ENCODE results near the gene LTV1. TPM values are rescaled to one million over a fixed set of nuclear protein-coding genes. Genes with fewer than 3 reads are reported as not detected.
"Not testable (repeated sequence)": the region's sequence is repeated elsewhere in the genome, so short reads cannot be mapped to it uniquely, and the experiment has no call there.

The LTV1 gene
- total and polyA plus RNA-seq, 2 donors (not counting 1 experiment from before 2014, with no cell fraction given), result 7.8 to 27.3 TPM

DNA sequence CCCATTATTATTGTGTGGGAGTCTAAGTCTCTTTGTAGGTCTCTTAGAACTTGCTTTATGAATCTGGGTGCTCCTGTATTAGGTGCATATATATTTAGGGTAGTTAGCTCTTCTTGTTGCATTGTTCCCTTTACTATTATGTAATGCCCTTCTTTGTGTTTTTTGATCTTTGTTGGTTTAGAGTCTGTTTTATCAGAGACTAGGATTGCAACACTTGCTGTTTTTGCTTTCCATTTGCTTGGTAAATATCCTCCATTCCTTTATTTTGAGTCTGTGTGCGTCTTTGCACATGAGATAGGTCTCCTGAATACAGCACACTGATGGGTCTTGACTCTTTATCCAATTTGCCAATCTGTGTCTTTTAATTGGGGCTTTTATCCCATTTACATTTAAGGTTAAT, 11.9 kb downstream of the LTV1 start:
- ATAC-seq (ENCODE audit: low read depth); H3K9ac ChIP-seq (ENCODE audit: low read length); DNase-seq; H3K27ac Mint-ChIP-seq; H3K4me3 ChIP-seq (ENCODE audit: control extremely low read depth in 1 of 5, extremely low read depth in 1 of 5, insufficient read depth in 1 of 5, low read depth in 2 of 5, low read length in 4 of 5); intact Hi-C loops (cut with micrococcal nuclease); H3K4me1 ChIP-seq (ENCODE audit: control insufficient read depth in 2 of 2, insufficient read depth in 2 of 2, low read length in 2 of 2); H3K9me3 ChIP-seq (ENCODE audit: control extremely low read depth in 1 of 3, control insufficient read depth in 2 of 3, insufficient read depth in 1 of 3, low read length in 2 of 3); H4K20me1 ChIP-seq (ENCODE audit: control insufficient read depth, insufficient read depth, low read length, poor library complexity, severe bottlenecking); H3K4me3 Mint-ChIP-seq; H3K4me2 ChIP-seq (replicated peaks; ENCODE audit: low read depth, low read length, poor library complexity, severe bottlenecking); H3K27ac ChIP-seq (ENCODE audit: low read length in 2 of 2); H2AFZ ChIP-seq (ENCODE audit: insufficient read depth, low read depth, low read length, poor library complexity, severe bottlenecking); H3K4me1 Mint-ChIP-seq; H3K9me3 Mint-ChIP-seq (ENCODE audit: insufficient read depth); H3K27me3 Mint-ChIP-seq; POLR2A ChIA-PET; H3K27me3 ChIP-seq (replicated peaks in 1 of 4; ENCODE audit: control extremely low read depth in 1 of 4, control insufficient read depth in 3 of 4, insufficient read depth in 4 of 4, low read length in 3 of 4); CTCF ChIA-PET: not testable (repeated sequence)
- 100% methylated on average over 1 of the region's 1 CpG for WGBS (ENCODE audit: insufficient coverage)
- Histone ChIP-seq H3K36me3 (replicated peaks in 1 of 2; ENCODE audit: control extremely low read depth in 1 of 2, control insufficient read depth in 1 of 2, extremely low read depth in 1 of 2, insufficient read depth in 2 of 2, low read length in 1 of 2) (peaks cover 7 to 71% of the 10 kb centered on the region in 2 experiments), H3K79me2 (ENCODE audit: control insufficient read depth, insufficient read depth, low read length) (peaks cover 13% of the 10 kb centered on the region)

DNA sequence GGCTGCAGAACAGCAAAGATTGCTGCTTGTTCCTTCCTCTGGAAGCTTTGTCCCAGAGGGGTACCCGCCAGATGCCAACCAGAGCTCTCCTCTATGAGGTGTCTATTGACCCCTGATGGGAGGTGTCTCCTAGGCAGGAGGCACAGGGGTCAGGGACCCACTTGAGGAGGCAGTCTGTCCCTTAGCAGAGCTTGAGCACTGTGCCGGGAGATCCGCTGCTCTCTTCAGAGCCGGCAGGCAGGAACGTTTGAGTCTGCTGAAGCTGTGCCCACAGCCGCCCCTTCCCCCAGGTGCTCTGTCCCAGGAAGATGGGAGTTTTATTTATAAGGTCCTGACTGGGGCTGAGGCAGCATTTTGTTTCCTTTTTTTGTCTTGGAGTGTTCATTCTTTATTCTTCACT, 13.6 kb downstream of the LTV1 start:
- H2AFZ ChIP-seq (ENCODE audit: insufficient read depth, low read depth, low read length, poor library complexity, severe bottlenecking); H3K9me3 ChIP-seq (ENCODE audit: control extremely low read depth in 1 of 3, control insufficient read depth in 2 of 3, insufficient read depth in 1 of 3, low read length in 2 of 3); H4K20me1 ChIP-seq (ENCODE audit: control insufficient read depth, insufficient read depth, low read length, poor library complexity, severe bottlenecking); H3K27ac ChIP-seq (ENCODE audit: low read length in 2 of 2); H3K9me3 Mint-ChIP-seq (ENCODE audit: insufficient read depth); H3K4me1 ChIP-seq (ENCODE audit: control insufficient read depth in 2 of 2, insufficient read depth in 2 of 2, low read length in 2 of 2); H3K9ac ChIP-seq (ENCODE audit: low read length); ATAC-seq (ENCODE audit: low read depth); H3K27me3 ChIP-seq (replicated peaks in 1 of 4; ENCODE audit: control extremely low read depth in 1 of 4, control insufficient read depth in 3 of 4, insufficient read depth in 4 of 4, low read length in 3 of 4); H3K79me2 ChIP-seq (ENCODE audit: control insufficient read depth, insufficient read depth, low read length); H3K4me2 ChIP-seq (replicated peaks; ENCODE audit: low read depth, low read length, poor library complexity, severe bottlenecking); H3K4me3 ChIP-seq (ENCODE audit: control extremely low read depth in 1 of 5, extremely low read depth in 1 of 5, insufficient read depth in 1 of 5, low read depth in 2 of 5, low read length in 4 of 5); H3K4me3 Mint-ChIP-seq; H3K27ac Mint-ChIP-seq; H3K27me3 Mint-ChIP-seq; intact Hi-C loops (cut with micrococcal nuclease); DNase-seq; H3K4me1 Mint-ChIP-seq; CTCF ChIA-PET; POLR2A ChIA-PET: not testable (repeated sequence)
- H3K36me3 ChIP-seq (replicated peaks in 1 of 2; ENCODE audit: control extremely low read depth in 1 of 2, control insufficient read depth in 1 of 2, extremely low read depth in 1 of 2, insufficient read depth in 2 of 2, low read length in 1 of 2), result peaks cover 13 to 71% of the 10 kb centered on the region in 2 experiments
- 96% methylated on average over 6 of the region's 6 CpGs for WGBS (ENCODE audit: insufficient coverage)

DNA sequence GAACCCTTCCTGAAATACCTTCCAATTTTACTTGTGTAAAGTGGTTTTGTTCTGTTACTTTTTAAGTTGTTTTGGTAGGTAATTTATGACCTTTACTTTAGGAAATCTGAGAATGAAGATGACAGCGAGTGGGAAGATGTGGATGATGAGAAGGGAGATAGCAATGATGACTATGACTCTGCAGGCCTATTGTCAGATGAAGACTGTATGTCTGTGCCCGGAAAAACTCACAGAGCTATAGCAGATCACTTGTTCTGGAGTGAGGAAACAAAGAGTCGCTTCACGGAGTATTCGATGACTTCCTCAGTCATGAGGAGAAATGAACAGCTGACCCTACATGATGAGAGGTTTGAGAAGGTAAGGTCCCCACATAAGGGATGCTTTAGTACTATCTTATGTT, 14.5 kb downstream of the LTV1 start:
- Histone ChIP-seq H3K4me2 (replicated peaks; ENCODE audit: low read depth, low read length, poor library complexity, severe bottlenecking) (no peak overlapping the region), H3K4me3 (ENCODE audit: control extremely low read depth in 1 of 5, extremely low read depth in 1 of 5, insufficient read depth in 1 of 5, low read depth in 2 of 5, low read length in 4 of 5) (no peak overlapping the region)
- CTCF ChIA-PET, result no interaction called here

More for the DNA sequence above, 14.5 kb downstream of the LTV1 start:
- intact Hi-C loops (cut with micrococcal nuclease), result no loop called here
- peaks cover 9% of the 10 kb centered on the region for H3K9me3 Mint-ChIP-seq (ENCODE audit: insufficient read depth)
- TF ChIP-seq EZH2 (IDR thresholded peaks at IDR 0.05; ENCODE audit: borderline replicate concordance, insufficient read depth, low read depth, low read length, poor library complexity, severe bottlenecking), result no peak
- TF ChIP-seq, protein P1, sequence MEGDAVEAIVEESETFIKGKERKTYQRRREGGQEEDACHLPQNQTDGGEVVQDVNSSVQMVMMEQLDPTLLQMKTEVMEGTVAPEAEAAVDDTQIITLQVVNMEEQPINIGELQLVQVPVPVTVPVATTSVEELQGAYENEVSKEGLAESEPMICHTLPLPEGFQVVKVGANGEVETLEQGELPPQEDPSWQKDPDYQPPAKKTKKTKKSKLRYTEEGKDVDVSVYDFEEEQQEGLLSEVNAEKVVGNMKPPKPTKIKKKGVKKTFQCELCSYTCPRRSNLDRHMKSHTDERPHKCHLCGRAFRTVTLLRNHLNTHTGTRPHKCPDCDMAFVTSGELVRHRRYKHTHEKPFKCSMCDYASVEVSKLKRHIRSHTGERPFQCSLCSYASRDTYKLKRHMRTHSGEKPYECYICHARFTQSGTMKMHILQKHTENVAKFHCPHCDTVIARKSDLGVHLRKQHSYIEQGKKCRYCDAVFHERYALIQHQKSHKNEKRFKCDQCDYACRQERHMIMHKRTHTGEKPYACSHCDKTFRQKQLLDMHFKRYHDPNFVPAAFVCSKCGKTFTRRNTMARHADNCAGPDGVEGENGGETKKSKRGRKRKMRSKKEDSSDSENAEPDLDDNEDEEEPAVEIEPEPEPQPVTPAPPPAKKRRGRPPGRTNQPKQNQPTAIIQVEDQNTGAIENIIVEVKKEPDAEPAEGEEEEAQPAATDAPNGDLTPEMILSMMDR (IDR thresholded peaks at IDR 0.05), result no peak
- H3K27ac ChIP-seq (ENCODE audit: low read length in 2 of 2), result no peak overlapping the region
- H3K27ac Mint-ChIP-seq, result no peak overlapping the region
- H3K9ac ChIP-seq (ENCODE audit: low read length), result no peak overlapping the region
- H3K4me1 ChIP-seq (ENCODE audit: control insufficient read depth in 2 of 2, insufficient read depth in 2 of 2, low read length in 2 of 2), result no peaks in the 10 kb centered on the region
- no peaks in the 10 kb centered on the region for H3K4me1 Mint-ChIP-seq
- no peak for DNase-seq
- H3K79me2 ChIP-seq (ENCODE audit: control insufficient read depth, insufficient read depth, low read length), result peaks cover 2% of the 10 kb centered on the region
- POLR2A ChIA-PET, result no interaction called here
- H2AFZ ChIP-seq (ENCODE audit: insufficient read depth, low read depth, low read length, poor library complexity, severe bottlenecking), result no peak overlapping the region
- H3K36me3 ChIP-seq (replicated peaks in 1 of 2; ENCODE audit: control extremely low read depth in 1 of 2, control insufficient read depth in 1 of 2, extremely low read depth in 1 of 2, insufficient read depth in 2 of 2, low read length in 1 of 2), result peaks cover 13 to 78% of the 10 kb centered on the region in 2 experiments
- no peak overlapping the region for H3K4me3 Mint-ChIP-seq
- peaks cover 4% of the 10 kb centered on the region for H4K20me1 ChIP-seq (ENCODE audit: control insufficient read depth, insufficient read depth, low read length, poor library complexity, severe bottlenecking)
- H3K9me3 ChIP-seq (ENCODE audit: control extremely low read depth in 1 of 3, control insufficient read depth in 2 of 3, insufficient read depth in 1 of 3, low read length in 2 of 3), result peaks cover 0 to 6% (median 0%) of the 10 kb centered on the region in 3 donors
- H3K27me3 ChIP-seq (replicated peaks in 1 of 4; ENCODE audit: control extremely low read depth in 1 of 4, control insufficient read depth in 3 of 4, insufficient read depth in 4 of 4, low read length in 3 of 4), result no peaks in the 10 kb centered on the region
- no peak for ATAC-seq (ENCODE audit: low read depth)
- H3K27me3 Mint-ChIP-seq, result no peaks in the 10 kb centered on the region
- 97% methylated on average over 5 of the region's 5 CpGs for WGBS (ENCODE audit: insufficient coverage)

All from B cell (primary cell).